HL-60/S4 treated with phorbol 12-myristate 13-acetate at 8.2 ng/mL for 4 days and 3 days (cell line): ENCODE measurements around the gene ARHGEF4.

Source experiments
- in situ Hi-C: fragments of 300-500 bp; cut with MboI; formaldehyde crosslinking; loops from 2 replicates; pipeline ENCODE4 v1.15.0; 2022; ENCODE audit warnings: low sequenced_read_pairs

Gene ARHGEF4

GRCh38 chr2:130915595-130916437 lies 79.1 kb downstream of the ARHGEF4 start:
- in situ Hi-C loops: no loop called here

DNA sequence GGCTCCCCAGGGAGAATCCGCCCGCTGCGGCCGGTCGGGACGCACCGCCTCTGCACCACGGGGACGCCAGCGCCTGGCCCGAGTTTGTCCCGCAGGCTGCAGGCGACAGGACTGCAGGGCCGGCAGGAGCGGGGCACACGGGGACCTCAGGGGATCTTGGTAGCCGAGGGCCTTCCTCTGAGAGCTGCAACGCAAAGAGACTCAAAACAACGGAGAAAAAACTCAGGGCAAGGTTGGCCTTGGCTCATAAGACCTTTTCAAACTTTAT lies 79.7 kb downstream of the ARHGEF4 start:
- in situ Hi-C loops: no loop called here

DNA sequence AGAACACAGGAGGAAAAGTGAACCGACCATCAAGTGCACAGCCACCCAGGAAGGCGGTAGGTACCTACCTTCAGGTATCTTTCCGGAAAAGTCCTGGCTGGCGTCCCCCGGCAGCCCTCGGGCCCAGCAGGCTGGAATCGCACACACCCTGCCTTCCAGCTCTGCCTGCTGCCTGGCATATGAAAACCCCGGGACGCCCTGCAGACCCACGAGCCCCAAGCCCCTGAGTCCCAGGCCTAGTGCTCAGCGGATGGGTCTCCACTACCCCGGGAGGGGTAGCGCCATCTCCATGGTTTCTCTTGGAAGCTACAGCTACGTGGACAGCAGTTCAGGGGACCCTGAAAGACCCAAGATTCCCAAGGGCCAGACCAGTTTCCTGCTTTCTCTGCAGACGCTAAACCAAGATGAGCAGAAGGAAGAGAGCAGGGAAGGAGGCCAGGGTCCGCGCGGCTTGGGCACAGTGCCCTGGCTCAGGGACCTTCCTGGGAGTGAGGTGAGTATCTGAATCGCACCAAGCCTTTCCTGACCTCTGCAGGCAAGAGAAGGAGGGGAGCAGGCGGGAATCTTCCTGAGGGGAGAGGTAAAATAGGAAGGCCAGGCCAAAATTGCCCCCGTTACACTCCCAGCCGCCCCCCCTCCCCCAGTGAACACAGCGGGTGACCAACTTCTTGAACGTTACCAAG lies 80.4 kb downstream of the ARHGEF4 start:
- in situ Hi-C loops: no loop called here

- in situ Hi-C loops: no loop called here
Measured at GRCh38 chr2:130918393-130918792, 81.7 kb downstream of the ARHGEF4 start.

- in situ Hi-C loops: no loop called here
Measured at GRCh38 chr2:130920415-130921163, 83.9 kb downstream of the ARHGEF4 start.

- in situ Hi-C loops: no loop called here
Measured at GRCh38 chr2:130921164-130921476, 84.4 kb downstream of the ARHGEF4 start.

DNA sequence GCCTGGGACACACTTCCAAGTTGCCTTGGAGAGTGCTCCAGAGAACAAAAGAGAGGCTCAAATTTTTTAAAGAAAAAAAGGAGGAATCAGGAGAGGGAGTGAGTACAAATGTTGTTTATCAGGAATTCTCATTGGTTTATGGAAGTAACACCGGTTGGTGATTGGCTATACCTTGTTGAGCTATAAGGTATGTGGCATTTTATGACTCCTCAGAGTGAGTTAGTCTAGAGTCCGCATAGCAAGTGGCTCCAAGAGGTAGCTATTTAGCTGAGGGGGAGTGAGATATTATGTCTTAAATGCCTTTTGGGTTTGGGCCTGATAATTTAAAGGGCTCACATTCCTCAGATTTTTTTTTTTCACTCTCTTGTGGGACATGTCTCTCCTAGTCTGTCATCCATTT lies 85.7 kb downstream of the ARHGEF4 start:
- in situ Hi-C loops: no loop called here

- in situ Hi-C loops: no loop called here
Measured at GRCh38 chr2:130928385-130928784, 91.7 kb downstream of the ARHGEF4 start.

GRCh38 chr2:130930740-130931659 lies 94.3 kb downstream of the ARHGEF4 start:
- in situ Hi-C loops: no loop called here

DNA sequence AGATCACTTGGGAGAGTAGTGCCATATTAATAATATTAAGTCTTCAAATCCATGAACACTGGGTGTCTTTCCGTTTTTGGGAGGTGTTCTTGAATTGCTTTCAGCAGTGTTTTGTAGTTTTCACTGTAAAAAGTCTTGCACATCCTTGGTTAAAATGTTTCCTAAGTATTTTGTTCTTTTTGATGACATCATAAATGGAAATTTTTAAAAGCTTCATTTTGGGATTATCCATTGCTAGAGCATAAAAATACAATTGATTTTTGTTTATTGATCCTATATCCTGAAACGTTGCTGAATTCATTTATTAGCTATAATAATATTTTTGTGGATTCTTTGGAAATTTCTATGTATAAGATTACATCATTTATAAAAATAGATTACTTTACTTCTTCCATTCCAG lies 96.8 kb downstream of the ARHGEF4 start:
- in situ Hi-C loops: no loop called here

GRCh38 chr2:130936451-130936850 lies 99.7 kb downstream of the ARHGEF4 start:
- in situ Hi-C loops: no loop called here

GRCh38 chr2:130947967-130948366 lies 111.3 kb downstream of the ARHGEF4 start:
- in situ Hi-C loops: no loop called here

- in situ Hi-C loops: no loop called here
Measured at GRCh38 chr2:130949954-130950353, 113.2 kb downstream of the ARHGEF4 start.

- in situ Hi-C loops: no loop called here
Measured at GRCh38 chr2:130951018-130951417, 114.3 kb downstream of the ARHGEF4 start.

- in situ Hi-C loops: no loop called here
Measured at GRCh38 chr2:130954873-130955272, 118.2 kb downstream of the ARHGEF4 start.

DNA sequence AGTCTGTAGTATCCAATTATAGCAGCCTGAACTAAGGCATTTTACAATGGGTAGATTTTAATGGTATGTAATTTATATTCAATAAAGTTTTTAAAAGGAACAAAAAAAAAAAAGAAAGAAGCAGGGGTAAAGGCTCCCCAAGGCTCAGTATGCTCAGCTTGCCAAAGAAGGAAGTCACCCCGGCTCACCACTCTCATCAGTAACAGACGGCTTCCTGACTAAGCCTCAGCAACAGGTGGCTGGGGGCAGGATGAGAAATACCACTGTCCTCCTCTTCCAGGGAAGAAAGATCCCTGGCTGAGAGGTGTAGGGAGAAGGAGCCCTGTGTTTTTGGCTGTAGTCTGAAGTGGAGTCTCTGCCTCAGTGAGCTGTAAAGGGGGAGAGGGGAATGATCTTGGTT lies 121.2 kb downstream of the ARHGEF4 start:
- in situ Hi-C loops: no loop called here

- in situ Hi-C loops: no loop called here
Measured at GRCh38 chr2:130963196-130963848, 126.6 kb downstream of the ARHGEF4 start.

GRCh38 chr2:130963849-130964793 lies 127.4 kb downstream of the ARHGEF4 start:
- in situ Hi-C loops: no loop called here

DNA sequence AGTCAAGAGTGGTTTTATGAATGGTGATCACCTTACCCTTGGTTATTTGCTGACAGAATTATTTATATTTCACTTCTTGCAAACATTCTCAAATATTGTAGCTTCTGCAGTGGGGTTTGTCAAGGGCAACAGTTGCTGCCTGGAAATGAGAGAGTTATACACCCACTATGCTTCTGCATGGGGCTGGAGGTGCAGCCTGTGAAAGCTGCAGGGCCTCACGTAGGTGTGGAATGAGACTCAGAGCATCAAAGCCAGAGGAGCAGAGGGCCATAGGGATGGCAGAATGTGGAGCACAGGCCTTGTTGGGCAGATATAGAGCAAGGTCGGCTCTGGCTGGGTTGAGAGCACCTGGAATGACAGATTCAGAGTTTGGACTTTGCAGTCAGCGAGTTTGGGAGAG lies 128.2 kb downstream of the ARHGEF4 start:
- in situ Hi-C loops: no loop called here
